ENCODE measurements around the gene RASL12.
"Not testable (repeated sequence)": the region's sequence is repeated elsewhere in the genome, so short reads cannot be mapped to it uniquely, and the experiment has no call there.

RASL12 gene

GRCh38 chr15:65044724-65045481 is 22.9 kb downstream of the RASL12 start, which contains the start of gene SLC51B:
Gene SLC51B (plus strand): TSS chr15:65045387. CDS start chr15:65050005, 4,618 bp downstream.
- no peaks in the 10 kb centered on the region for H3K36me3 ChIP-seq (ENCODE audit: insufficient read depth, low read depth, low read length)
- no peak within 1 kb of the TSS for H3K27ac ChIP-seq (ENCODE audit: low read length)
- H3K4me3 ChIP-seq (ENCODE audit: low read length) = no peak within 1 kb of the TSS
- no peak within 1 kb of the TSS for H3K9ac ChIP-seq (ENCODE audit: low read depth, low read length)
- H3K9me3 ChIP-seq (ENCODE audit: insufficient read depth, low read depth, low read length) = no peaks in the 10 kb centered on the region
- H3K4me1 ChIP-seq (ENCODE audit: insufficient read depth, low read length) = no peaks in the 10 kb centered on the region
- H3K27me3 ChIP-seq (ENCODE audit: insufficient read depth, low read length) = no peaks in the 10 kb centered on the region

DNA sequence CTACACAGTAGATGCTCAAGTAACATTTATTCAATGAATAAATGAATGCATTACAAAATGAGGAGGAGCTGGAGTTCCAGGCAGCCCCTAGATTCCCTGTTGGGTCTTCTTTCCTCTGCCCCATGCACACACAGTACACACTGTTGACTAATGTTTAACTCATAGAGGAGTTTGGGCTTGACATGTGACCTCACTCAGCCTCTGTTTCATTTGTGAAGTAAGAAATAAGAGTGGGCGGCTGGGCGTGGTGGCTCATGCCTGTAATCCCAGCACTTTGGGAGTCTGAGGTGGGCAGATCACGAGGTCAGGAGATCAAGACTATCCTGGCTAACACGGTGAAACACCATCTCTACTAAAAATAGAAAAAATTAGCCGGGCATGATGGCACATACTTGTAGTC is 23.6 kb downstream of the RASL12 start:
- not testable (repeated sequence) for H3K36me3 ChIP-seq (ENCODE audit: insufficient read depth, low read depth, low read length); H3K9ac ChIP-seq (ENCODE audit: low read depth, low read length); H3K27ac ChIP-seq (ENCODE audit: low read length); H3K9me3 ChIP-seq (ENCODE audit: insufficient read depth, low read depth, low read length); H3K4me3 ChIP-seq (ENCODE audit: low read length); H3K27me3 ChIP-seq (ENCODE audit: insufficient read depth, low read length); H3K4me1 ChIP-seq (ENCODE audit: insufficient read depth, low read length)

DNA sequence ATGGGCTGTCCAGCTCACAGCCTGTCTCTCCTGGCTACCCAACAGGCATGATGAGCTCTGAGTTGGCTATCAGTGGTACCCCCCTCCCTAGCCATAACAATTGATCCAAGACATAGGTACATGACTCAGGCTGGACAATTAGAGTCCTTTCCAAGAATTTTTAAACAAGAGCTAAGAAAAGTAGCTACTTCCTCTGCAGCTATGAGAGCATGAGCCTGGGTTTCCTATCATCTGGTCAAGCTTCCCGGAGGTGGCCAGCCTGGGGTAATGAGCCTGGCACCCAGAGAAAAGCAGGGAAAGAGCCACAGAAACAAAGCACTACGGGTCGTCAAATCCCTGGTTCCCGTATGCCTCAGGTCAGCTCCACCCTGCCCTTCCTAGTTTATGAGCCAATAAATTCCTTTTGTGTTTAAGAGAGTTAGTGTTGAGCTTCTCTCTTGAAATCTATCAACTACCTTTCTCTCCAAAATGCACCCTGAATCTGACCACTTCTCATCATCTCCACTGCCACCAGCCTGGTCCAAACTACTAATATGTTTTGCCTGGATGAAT is 24.9 kb downstream of the RASL12 start:
- H3K36me3 ChIP-seq (ENCODE audit: insufficient read depth, low read depth, low read length) = no peaks in the 10 kb centered on the region
- no peaks in the 10 kb centered on the region for H3K9me3 ChIP-seq (ENCODE audit: insufficient read depth, low read depth, low read length)
- no peaks in the 10 kb centered on the region for H3K4me1 ChIP-seq (ENCODE audit: insufficient read depth, low read length)
- no peaks in the 10 kb centered on the region for H3K27me3 ChIP-seq (ENCODE audit: insufficient read depth, low read length)
- no peak overlapping the region for H3K9ac ChIP-seq (ENCODE audit: low read depth, low read length)
- H3K4me3 ChIP-seq (ENCODE audit: low read length) = no peak overlapping the region
- no peak overlapping the region for H3K27ac ChIP-seq (ENCODE audit: low read length)

DNA sequence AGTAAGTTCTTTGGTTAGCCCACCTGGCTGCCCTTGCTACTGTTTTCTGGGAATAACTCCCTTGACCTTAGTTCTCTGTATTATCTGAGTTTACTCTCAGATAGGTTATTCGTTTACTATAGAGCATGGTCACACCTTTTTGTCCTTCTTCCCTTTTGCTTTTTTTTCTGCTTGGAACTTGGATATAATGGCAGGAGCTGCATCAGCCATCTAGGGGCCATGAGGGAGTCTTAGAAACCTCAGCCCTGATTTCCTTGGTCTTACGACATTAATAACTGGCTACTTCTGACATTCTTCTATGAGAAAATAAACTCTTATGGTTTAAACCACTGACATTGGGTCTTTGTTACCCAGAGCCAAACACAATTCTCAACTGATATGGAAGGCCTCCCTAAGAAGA is 26.0 kb downstream of the RASL12 start:
- H3K9ac ChIP-seq (ENCODE audit: low read depth, low read length) = no peak overlapping the region
- H3K9me3 ChIP-seq (ENCODE audit: insufficient read depth, low read depth, low read length) = no peaks in the 10 kb centered on the region
- no peaks in the 10 kb centered on the region for H3K4me1 ChIP-seq (ENCODE audit: insufficient read depth, low read length)
- H3K27ac ChIP-seq (ENCODE audit: low read length) = no peak overlapping the region
- no peak overlapping the region for H3K4me3 ChIP-seq (ENCODE audit: low read length)
- H3K36me3 ChIP-seq (ENCODE audit: insufficient read depth, low read depth, low read length) = no peaks in the 10 kb centered on the region
- no peaks in the 10 kb centered on the region for H3K27me3 ChIP-seq (ENCODE audit: insufficient read depth, low read length)

DNA sequence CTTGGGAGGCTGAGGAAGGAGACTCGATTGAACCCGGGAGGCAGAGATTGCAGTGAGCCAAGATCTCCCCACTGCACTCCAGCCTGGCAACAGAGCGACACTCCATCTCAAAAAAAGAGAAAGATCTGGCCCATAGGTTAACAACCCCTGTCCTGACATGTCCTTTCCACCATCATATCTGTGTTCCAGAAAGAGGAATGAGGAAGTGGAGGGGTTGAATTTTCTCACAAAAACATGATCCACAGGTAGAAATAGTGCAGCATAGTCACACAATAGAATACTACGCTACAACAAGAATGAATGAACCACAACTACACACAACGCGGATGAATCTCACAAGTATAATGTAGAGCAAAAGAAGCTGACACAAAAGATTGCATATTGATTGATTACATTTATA is 27.3 kb downstream of the RASL12 start:
- H3K9ac ChIP-seq (ENCODE audit: low read depth, low read length) = no peak overlapping the region
- H3K4me3 ChIP-seq (ENCODE audit: low read length) = no peak overlapping the region
- no peak overlapping the region for H3K27ac ChIP-seq (ENCODE audit: low read length)
- no peaks in the 10 kb centered on the region for H3K36me3 ChIP-seq (ENCODE audit: insufficient read depth, low read depth, low read length)
- no peaks in the 10 kb centered on the region for H3K4me1 ChIP-seq (ENCODE audit: insufficient read depth, low read length)
- no peaks in the 10 kb centered on the region for H3K27me3 ChIP-seq (ENCODE audit: insufficient read depth, low read length)
- no peaks in the 10 kb centered on the region for H3K9me3 ChIP-seq (ENCODE audit: insufficient read depth, low read depth, low read length)

DNA sequence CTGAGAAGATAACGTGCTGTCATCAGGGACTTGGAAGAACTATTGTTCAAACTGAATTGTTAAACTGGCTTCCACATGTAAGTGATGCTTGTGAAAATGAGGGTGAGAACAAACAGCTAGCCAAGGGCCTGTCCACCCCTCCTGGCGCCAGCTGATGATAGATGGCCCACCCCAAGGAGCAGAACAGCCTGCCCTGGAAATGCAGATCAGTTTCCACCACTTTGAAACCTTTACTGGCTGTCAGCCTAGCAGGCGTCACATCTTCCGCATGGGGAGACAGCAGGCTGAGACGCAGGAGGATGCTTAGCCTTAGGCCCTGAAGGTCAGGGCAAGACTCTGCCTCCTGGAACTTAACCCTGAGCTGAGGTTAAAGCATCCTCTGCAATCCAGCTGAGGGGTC is 29.0 kb downstream of the RASL12 start:
- Histone ChIP-seq H3K9me3 (ENCODE audit: insufficient read depth, low read depth, low read length) (no peaks in the 10 kb centered on the region), H3K27me3 (ENCODE audit: insufficient read depth, low read length) (no peaks in the 10 kb centered on the region), H3K4me1 (ENCODE audit: insufficient read depth, low read length) (no peaks in the 10 kb centered on the region), H3K36me3 (ENCODE audit: insufficient read depth, low read depth, low read length) (no peaks in the 10 kb centered on the region), H3K4me3 (ENCODE audit: low read length) (no peak overlapping the region), H3K27ac (ENCODE audit: low read length) (no peak overlapping the region), H3K9ac (ENCODE audit: low read depth, low read length) (no peak overlapping the region)

DNA sequence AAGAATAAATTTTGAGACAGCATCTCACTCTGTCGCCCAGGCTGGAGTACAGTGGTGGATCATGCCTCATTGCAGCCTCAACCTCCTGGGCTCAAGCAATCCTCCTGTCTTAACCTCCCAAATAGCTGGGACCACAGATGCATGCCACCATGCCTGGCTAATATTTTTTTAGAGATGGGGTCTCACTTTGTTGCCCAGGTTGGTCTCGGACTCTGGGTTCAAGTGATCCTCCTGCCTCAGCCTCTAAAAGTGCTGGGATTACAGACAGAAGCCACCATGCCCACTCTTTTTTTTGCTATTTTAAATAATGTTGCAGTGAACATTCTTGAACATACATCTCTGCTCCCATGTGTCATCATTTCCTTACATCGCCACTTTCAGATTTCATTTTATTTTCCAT is 29.4 kb downstream of the RASL12 start:
- H3K4me3 ChIP-seq (ENCODE audit: low read length) = no peak overlapping the region
- no peaks in the 10 kb centered on the region for H3K9me3 ChIP-seq (ENCODE audit: insufficient read depth, low read depth, low read length)
- no peak overlapping the region for H3K27ac ChIP-seq (ENCODE audit: low read length)
- no peaks in the 10 kb centered on the region for H3K4me1 ChIP-seq (ENCODE audit: insufficient read depth, low read length)
- H3K9ac ChIP-seq (ENCODE audit: low read depth, low read length) = no peak overlapping the region
- H3K36me3 ChIP-seq (ENCODE audit: insufficient read depth, low read depth, low read length) = no peaks in the 10 kb centered on the region
- H3K27me3 ChIP-seq (ENCODE audit: insufficient read depth, low read length) = no peaks in the 10 kb centered on the region

DNA sequence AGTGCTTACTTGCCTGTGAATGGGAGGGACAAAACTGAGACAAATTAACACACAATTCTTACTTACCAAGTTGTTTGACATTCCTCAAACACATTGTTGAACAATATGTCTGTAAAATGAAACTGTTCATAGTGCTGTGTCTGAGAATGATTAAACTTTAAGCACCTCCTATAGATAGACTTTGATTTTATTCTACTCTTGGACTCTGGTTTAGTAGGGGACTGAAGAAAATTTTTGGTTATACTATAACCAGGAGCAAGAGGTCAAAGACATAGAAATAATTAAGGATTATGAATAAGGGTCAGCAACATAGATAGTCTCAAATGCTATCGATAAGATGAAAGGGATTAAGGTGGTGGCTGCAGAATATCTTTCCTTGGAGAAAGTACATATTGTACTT is 30.5 kb downstream of the RASL12 start:
- no peak overlapping the region for H3K27ac ChIP-seq (ENCODE audit: low read length)
- no peaks in the 10 kb centered on the region for H3K4me1 ChIP-seq (ENCODE audit: insufficient read depth, low read length)
- H3K9me3 ChIP-seq (ENCODE audit: insufficient read depth, low read depth, low read length) = no peaks in the 10 kb centered on the region
- H3K36me3 ChIP-seq (ENCODE audit: insufficient read depth, low read depth, low read length) = no peaks in the 10 kb centered on the region
- H3K27me3 ChIP-seq (ENCODE audit: insufficient read depth, low read length) = no peaks in the 10 kb centered on the region
- H3K9ac ChIP-seq (ENCODE audit: low read depth, low read length) = no peak overlapping the region
- H3K4me3 ChIP-seq (ENCODE audit: low read length) = no peak overlapping the region

DNA sequence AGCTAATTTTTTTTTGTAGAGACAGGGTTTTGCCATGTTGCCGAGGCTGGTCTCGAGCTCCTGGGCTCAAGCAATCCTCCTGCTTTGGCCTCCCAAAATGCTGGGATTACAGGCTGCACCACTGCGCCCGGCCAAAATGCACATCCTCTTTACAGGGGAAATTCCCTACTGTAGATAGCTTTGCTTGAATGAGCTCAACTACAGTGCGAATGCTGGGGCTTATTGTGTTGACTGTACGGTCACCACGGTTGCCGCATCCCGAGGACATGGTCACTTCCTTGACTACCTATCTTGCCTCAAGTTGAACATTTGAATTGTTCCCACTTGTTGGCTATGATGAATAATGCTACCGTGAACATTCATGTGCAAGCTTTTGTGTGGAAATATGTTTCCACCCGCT is 33.1 kb downstream of the RASL12 start:
- no peaks in the 10 kb centered on the region for H3K9me3 ChIP-seq (ENCODE audit: insufficient read depth, low read depth, low read length)
- no peak overlapping the region for H3K27ac ChIP-seq (ENCODE audit: low read length)
- H3K9ac ChIP-seq (ENCODE audit: low read depth, low read length) = no peak overlapping the region
- no peaks in the 10 kb centered on the region for H3K27me3 ChIP-seq (ENCODE audit: insufficient read depth, low read length)
- no peaks in the 10 kb centered on the region for H3K4me1 ChIP-seq (ENCODE audit: insufficient read depth, low read length)
- no peak overlapping the region for H3K4me3 ChIP-seq (ENCODE audit: low read length)
- no peaks in the 10 kb centered on the region for H3K36me3 ChIP-seq (ENCODE audit: insufficient read depth, low read depth, low read length)

GRCh38 chr15:65033659-65034269 is 34.0 kb downstream of the RASL12 start:
- H3K9ac ChIP-seq (ENCODE audit: low read depth, low read length) = no peak overlapping the region
- no peaks in the 10 kb centered on the region for H3K4me1 ChIP-seq (ENCODE audit: insufficient read depth, low read length)
- H3K9me3 ChIP-seq (ENCODE audit: insufficient read depth, low read depth, low read length) = no peaks in the 10 kb centered on the region
- no peaks in the 10 kb centered on the region for H3K36me3 ChIP-seq (ENCODE audit: insufficient read depth, low read depth, low read length)
- H3K4me3 ChIP-seq (ENCODE audit: low read length) = no peak overlapping the region
- H3K27me3 ChIP-seq (ENCODE audit: insufficient read depth, low read length) = no peaks in the 10 kb centered on the region
- no peak overlapping the region for H3K27ac ChIP-seq (ENCODE audit: low read length)

DNA sequence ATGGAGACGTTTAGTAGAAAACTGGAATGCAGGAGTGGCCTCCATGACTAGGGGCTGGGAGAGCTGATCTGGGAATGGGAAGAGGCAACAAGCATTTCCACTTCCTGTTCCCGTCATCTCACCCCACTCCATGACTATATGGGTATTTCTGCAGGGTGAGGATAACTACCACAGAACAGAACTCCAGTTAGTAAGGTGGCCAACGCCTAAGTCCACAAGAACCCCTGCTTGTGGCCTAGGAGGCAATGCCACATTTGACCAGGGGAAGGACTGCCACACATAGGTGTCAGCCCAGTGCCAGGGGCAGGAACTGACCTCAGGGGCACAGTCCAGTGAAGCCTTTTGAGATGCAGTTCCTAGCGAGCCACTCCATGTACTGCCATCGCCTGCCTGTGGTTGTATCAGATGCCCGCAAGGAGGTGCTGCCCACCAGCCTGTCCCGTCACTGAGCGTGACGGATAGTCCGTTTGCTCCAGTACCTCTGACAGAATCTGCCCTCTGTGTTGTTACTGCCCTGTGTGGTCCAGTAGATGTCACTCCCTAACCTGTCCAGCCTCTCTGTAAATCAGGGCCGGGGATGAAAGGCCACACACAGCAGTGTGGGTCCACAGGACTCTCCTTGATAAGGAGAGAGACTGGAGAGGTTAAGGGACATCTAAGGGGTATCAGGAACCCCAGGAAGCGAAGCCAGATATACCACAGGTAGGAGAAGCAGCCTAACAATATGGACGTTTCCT is 34.8 kb downstream of the RASL12 start:
- Histone ChIP-seq H3K4me3 (ENCODE audit: low read length) (no peak overlapping the region), H3K9me3 (ENCODE audit: insufficient read depth, low read depth, low read length) (no peaks in the 10 kb centered on the region), H3K27ac (ENCODE audit: low read length) (no peak overlapping the region), H3K4me1 (ENCODE audit: insufficient read depth, low read length) (peaks cover 3% of the 10 kb centered on the region; the same call in 1 of the 2 replicates), H3K36me3 (ENCODE audit: insufficient read depth, low read depth, low read length) (no peaks in the 10 kb centered on the region), H3K27me3 (ENCODE audit: insufficient read depth, low read length) (no peaks in the 10 kb centered on the region), H3K9ac (ENCODE audit: low read depth, low read length) (no peak overlapping the region)

Measured in iPS-20b (cell line).